A549 (cell line): ENCODE data around the gene GGT7. TPM values are rescaled to one million over a fixed set of nuclear protein-coding genes. Genes with fewer than 3 reads are reported as not detected.
"Not testable (repeated sequence)": the region's sequence is repeated elsewhere in the genome, so short reads cannot be mapped to it uniquely, and the experiment has no call there.

ENCODE experiments used
- ATAC-seq, 2 experiments: fragments of 200-7000 bp in 1 of 2; fragments of >200 bp in 1 of 2; cut with Nextera tagmentation in 1 of 2; cut with Tn5 transposase in 1 of 2; 3 replicates each; pipeline versions ENCODE4 v1.8.0 to v1.9.1; 2018 to 2020; ENCODE audit warnings: mild to moderate bottlenecking in 1 of 2, moderate library complexity in 1 of 2
- CTCF ChIA-PET: fragments of 300-600 bp; sonication (Branson Sonifier 250); formaldehyde crosslinking; extraction: SDS; loops from one replicate; lab custom pipeline; 2021; ENCODE audit warnings: antibody characterized with exemption, inconsistent platforms; lab: Yijun Ruan, JAX
- POLR2A ChIA-PET: fragments of 350-600 bp; formaldehyde crosslinking; extraction: SDS; loops from one replicate; lab custom pipeline; 2021; ENCODE audit warnings: antibody characterized with exemption, inconsistent platforms; lab: Yijun Ruan, JAX
- DNase-seq, 2 experiments: peaks; one replicate each; pipeline versions ENCODE4 v3.0.0 to v3.0.0-alpha.2; 2011 to 2016; ENCODE audit warnings: low read depth in 1 of 2, low spot score in 1 of 2
- FAIRE-seq: peaks from 2 replicates; lab custom pipeline; 2011; peaks lifted over from hg19 to GRCh38; lab: Jason Lieb, UNC
- H3K27ac ChIP-seq, 2 experiments: fragments of >200 bp; sonication (Bioruptor Twin); formaldehyde crosslinking; 3 replicates each; pipeline ENCODE4 v1.5.1; 2016 to 2017
- H3K4me1 ChIP-seq: fragments of >200 bp; sonication (Bioruptor Twin); formaldehyde crosslinking; 3 replicates; pipeline ENCODE4 v1.6.1; 2016
- H3K4me2 ChIP-seq: fragments of >200 bp; sonication (Bioruptor Twin); formaldehyde crosslinking; 3 replicates; pipeline ENCODE4 v1.6.1; 2016
- H3K4me3 ChIP-seq: fragments of >200 bp; sonication (Bioruptor Twin); formaldehyde crosslinking; 3 replicates; pipeline ENCODE4 v1.5.1; 2016
- H3K9me3 ChIP-seq: fragments of >200 bp; sonication (Bioruptor Twin); formaldehyde crosslinking; 3 replicates; pipeline ENCODE4 v1.6.1; 2016
- BHLHE40 ChIP-seq: IDR thresholded peaks from 2 replicates; pipeline ENCODE4 v1.6.1; 2012; ENCODE audit warnings: low read depth, low read length, inconsistent platforms
- CHD2 ChIP-seq: fragments of 150-350 bp; IDR thresholded peaks from 2 replicates; pipeline ENCODE4 v1.6.1; 2014; ENCODE audit warnings: low read length; ENCODE audit not compliant: partially characterized antibody
- CTCF ChIP-seq: fragments of >200 bp; sonication (Bioruptor Twin); formaldehyde crosslinking; IDR thresholded peaks from 3 replicates; pipeline ENCODE4 v1.5.1; 2016
- EHF ChIP-seq: fragments of 250-450 bp; sonication (Bioruptor Pico); IDR thresholded peaks from 2 replicates; pipeline ENCODE4 v1.5.0; 2020; ENCODE audit warnings: mild to moderate bottlenecking
- ELK1 ChIP-seq: fragments of 150-350 bp; IDR thresholded peaks from 2 replicates; pipeline ENCODE4 v1.6.1; 2014; ENCODE audit warnings: low read depth, mild to moderate bottlenecking, low read length
- FOXS1 ChIP-seq: fragments of 250-450 bp; sonication (Bioruptor Pico); IDR thresholded peaks from 2 replicates; pipeline ENCODE4 v1.5.0; 2020; ENCODE audit warnings: mild to moderate bottlenecking, moderate library complexity
- HEYL ChIP-seq: fragments of 250-450 bp; sonication (Bioruptor Pico); IDR thresholded peaks from 2 replicates; pipeline ENCODE4 v1.8.0; 2021; ENCODE audit warnings: mild to moderate bottlenecking, moderate library complexity
- HMGXB4 ChIP-seq: fragments of 250-450 bp; sonication (Bioruptor Pico); IDR thresholded peaks from 2 replicates; pipeline ENCODE4 v1.5.0; 2021; ENCODE audit warnings: mild to moderate bottlenecking, moderate library complexity, borderline replicate concordance
- HOXB5 ChIP-seq: fragments of 250-450 bp; sonication (Bioruptor Pico); IDR thresholded peaks from 2 replicates; pipeline ENCODE4 v1.5.0; 2020; ENCODE audit warnings: mild to moderate bottlenecking, moderate library complexity
- JUN ChIP-seq, 2 experiments: fragments of >200 bp; sonication (Bioruptor Twin); formaldehyde crosslinking; IDR thresholded peaks; 2 replicates in 1 of 2; 3 replicates in 1 of 2; pipeline ENCODE4 v1.6.1; 2016 to 2017
- JUNB ChIP-seq: fragments of >200 bp; sonication (Bioruptor Twin); formaldehyde crosslinking; IDR thresholded peaks from 2 replicates; pipeline ENCODE4 v1.6.1; 2016
- KDM1A ChIP-seq: fragments of 200-600 bp; sonication (generic); IDR thresholded peaks from 2 replicates; pipeline ENCODE4 v1.6.1; 2016; ENCODE audit warnings: low read depth, mild to moderate bottlenecking
- MAX ChIP-seq: IDR thresholded peaks from 2 replicates; pipeline ENCODE4 v1.6.1; 2012
- NFE2L2 ChIP-seq: fragments of 150-350 bp; conservative IDR thresholded peaks from 2 replicates; pipeline ENCODE4 v1.6.1; 2014; ENCODE audit warnings: low read length
- POLR2A ChIP-seq: IDR thresholded peaks from 2 replicates; pipeline ENCODE4 v1.6.1; 2012; ENCODE audit warnings: mild to moderate bottlenecking, low read length
- POLR2AphosphoS2 ChIP-seq: conservative IDR thresholded peaks from 2 replicates; pipeline ENCODE4 v1.6.1; 2012; ENCODE audit warnings: low read length, improper control_type of control experiment, inconsistent platforms
- RAD21 ChIP-seq, 2 experiments: fragments of >200 bp in 1 of 2; sonication (Bioruptor Twin) in 1 of 2; formaldehyde crosslinking in 1 of 2; IDR thresholded peaks in 1 of 2; conservative IDR thresholded peaks in 1 of 2; 2 replicates in 1 of 2; 3 replicates in 1 of 2; pipeline ENCODE4 v1.6.1; 2012 to 2018; ENCODE audit warnings: inconsistent platforms in 1 of 2
- RNF2 ChIP-seq: fragments of 200-600 bp; sonication (generic); IDR thresholded peaks from 2 replicates; pipeline ENCODE4 v1.6.1; 2016; ENCODE audit warnings: low read depth, mild to moderate bottlenecking, antibody characterized with exemption, moderate library complexity, borderline replicate concordance
- SMC3 ChIP-seq: fragments of >200 bp; sonication (Bioruptor Twin); formaldehyde crosslinking; IDR thresholded peaks from 3 replicates; pipeline ENCODE4 v1.6.1; 2018; ENCODE audit warnings: inconsistent platforms
- TFCP2L1 ChIP-seq: fragments of 250-450 bp; sonication (Bioruptor Pico); IDR thresholded peaks from 2 replicates; pipeline ENCODE4 v1.5.0; 2021; ENCODE audit warnings: mild to moderate bottlenecking
- ZNF302 ChIP-seq: fragments of 250-450 bp; sonication (Bioruptor Pico); IDR thresholded peaks from 2 replicates; pipeline ENCODE4 v1.9.0; 2021; ENCODE audit warnings: inconsistent platforms, mild to moderate bottlenecking, moderate library complexity
- WGBS: methylation state at CpG from one replicate; pipeline ENCODE4 v1.1.6; 2017; ENCODE audit errors: missing lambda C conversion rate; 5-methylcytosine and 5-hydroxymethylcytosine counted together
- polyA plus RNA-seq, 4 experiments: library from polyadenylated mRNA; depleted of rRNA in 3 of 4; stranded (reverse); fragments of >200 nt; fragmentation: RNase III in 1 of 4; extraction: RNeasy Plus Mini Kit Qiagen cat#74134 plus additional on column Dnase treatment in 1 of 4; gene quantifications; 2 replicates in 3 of 4; 3 replicates in 1 of 4; pipeline ENCODE4 v1.2.3, GENCODE V29; 2011 to 2017

GGT7 gene
- polyA plus RNA-seq, 2 of the 4 experiments (the other 2 are of a cell fraction): 3.5 to 9.1 TPM

- H3K9me3 ChIP-seq: no peaks in the 10 kb centered on the region
- no peak overlapping the region for H3K4me2 ChIP-seq
- FAIRE-seq: no peak
- ATAC-seq: no peak
- ChIA-PET POLR2A (no interaction called here), CTCF (interaction anchor here (2.1 kb wide), 1 partner anchor 19 kb away, joined by 7 read pairs; no protein-coding TSS in a partner anchor)
- H3K4me1 ChIP-seq: peaks cover 3% of the 10 kb centered on the region; the same call in 1 of the 3 replicates
- H3K27ac ChIP-seq: no peak overlapping the region
- no peak for DNase-seq
- 97% methylated on average over 1 of the region's 1 CpG for WGBS
- H3K4me3 ChIP-seq: no peak overlapping the region
- no peak for TF ChIP-seq EHF
- no peak for TF ChIP-seq NFE2L2
- no peak for TF ChIP-seq JUNB
- no peak for TF ChIP-seq ELK1
- no peak for TF ChIP-seq HEYL (CRISPR knock-in tag)
- no peak for TF ChIP-seq HMGXB4
- TF ChIP-seq BHLHE40: no peak
- no peak for TF ChIP-seq RAD21 (conservative IDR thresholded peaks at IDR 0.05 in 1 of 2, IDR thresholded peaks at IDR 0.05 in 1 of 2)
- TF ChIP-seq SMC3: no peak
- no peak for TF ChIP-seq ZNF302 (CRISPR knock-in tag)
- no peak for TF ChIP-seq CHD2
These were observed 57.0 kb downstream of the GGT7 start for GRCh38 chr20:34815636-34816035.

GRCh38 chr20:34808583-34808982 lies 64.1 kb downstream of the GGT7 start:
- Histone ChIP-seq H3K27ac (no peak overlapping the region), H3K4me3 (no peak overlapping the region), H3K4me2 (no peak overlapping the region), H3K4me1 (no peaks in the 10 kb centered on the region), H3K9me3 (no peaks in the 10 kb centered on the region)
- no peak for ATAC-seq
- FAIRE-seq: no peak
- DNase-seq: no peak
- TF ChIP-seq JUN (IDR thresholded peaks at IDR 0.05): no peak
- no peak for TF ChIP-seq TFCP2L1
- TF ChIP-seq MAX: no peak
- TF ChIP-seq POLR2AphosphoS2: no peak
- no peak for TF ChIP-seq BHLHE40
- no peak for TF ChIP-seq HOXB5 (CRISPR knock-in tag)
- no peak for TF ChIP-seq HEYL (CRISPR knock-in tag)
- no peak for TF ChIP-seq JUNB
- no peak for TF ChIP-seq KDM1A
- no peak for TF ChIP-seq RNF2
- no peak for TF ChIP-seq FOXS1 (CRISPR knock-in tag)
- no peak for TF ChIP-seq POLR2A
- TF ChIP-seq CTCF: no peak
- WGBS: 98% methylated on average over 5 of the region's 5 CpGs
- CTCF ChIA-PET: interaction anchor here (1.2 to 2.3 kb wide), 2 partner anchors 9 to 39 kb away, joined by 3 to 7 read pairs; no protein-coding TSS in a partner anchor
- POLR2A ChIA-PET: interaction anchor here (1.2 kb wide), 1 partner anchor 10 kb away, joined by 3 read pairs; no protein-coding TSS in a partner anchor

GRCh38 chr20:34807944-34808465 lies 64.7 kb downstream of the GGT7 start:
- 90% methylated on average over 8 of the region's 8 CpGs for WGBS
- H3K9me3 ChIP-seq, H3K4me1 ChIP-seq, ATAC-seq, H3K27ac ChIP-seq, H3K4me2 ChIP-seq, FAIRE-seq, DNase-seq, H3K4me3 ChIP-seq: not testable (repeated sequence)
- ChIA-PET POLR2A (interaction anchor here (1.2 kb wide), 1 partner anchor 11 kb away, joined by 3 read pairs; no protein-coding TSS in a partner anchor), CTCF (interaction anchor here (2.3 kb wide), 1 partner anchor 9 kb away, joined by 7 read pairs; no protein-coding TSS in a partner anchor)
